Renal cortex interstitium (tissue), 11 donors: ENCODE results near the gene SRSF10. TPM values are rescaled to one million over a fixed set of nuclear protein-coding genes. Genes with fewer than 3 reads are reported as not detected.
"Not testable (repeated sequence)": the region's sequence is repeated elsewhere in the genome, so short reads cannot be mapped to it uniquely, and the experiment has no call there.

ENCODE experiments used
- DNase-seq, 11 donors: peaks; one replicate each; pipeline ENCODE4 v3.0.0-alpha.2; 2013; ENCODE audit warnings: low read depth in 9 of 11, low spot score in 4 of 11; ENCODE audit errors: extremely low read depth in 1 of 11
- polyA plus RNA-seq, 3 donors: library from polyadenylated mRNA; unstranded; fragments of 120-200 nt; gene quantifications; one replicate each; pipeline ENCODE4 v1.2.1, GENCODE V29; 2013; ENCODE audit not compliant: insufficient read length in 3 of 3

Gene SRSF10
- polyA plus RNA-seq, 3 donors, result 197 to 242 (median 223) TPM

DNA sequence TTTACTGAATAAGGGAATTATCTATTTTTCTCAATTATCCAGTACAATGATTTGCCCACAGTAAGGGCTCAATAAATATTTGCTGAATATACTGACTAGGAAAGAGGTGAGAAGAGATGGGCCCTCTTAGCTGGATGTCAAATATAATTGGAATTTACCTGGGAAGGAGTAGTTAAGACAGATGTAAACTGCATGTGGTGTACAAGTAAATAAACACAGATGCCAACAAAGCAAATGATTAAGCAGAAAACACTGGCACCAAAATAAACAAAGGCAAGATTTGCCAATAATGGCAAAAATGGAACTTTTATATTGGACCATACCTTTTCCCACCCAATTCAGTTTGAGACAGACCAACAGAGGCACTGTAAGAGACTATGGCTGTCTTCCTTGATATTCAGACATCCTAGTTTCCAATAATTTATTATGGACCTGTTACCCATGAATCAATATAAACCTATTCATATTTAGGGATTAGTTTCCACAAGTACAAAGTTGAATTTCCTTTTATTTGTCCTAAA lies 13.1 kb downstream of the SRSF10 start:
- DNase-seq, result no peak

- DNase-seq, result no peak
These were observed 15.1 kb downstream of the SRSF10 start for GRCh38 chr1:23964790-23965740.

- no peak for DNase-seq
These were observed 15.9 kb downstream of the SRSF10 start for GRCh38 chr1:23964235-23964668.

- DNase-seq, result no peak
These were observed 16.4 kb downstream of the SRSF10 start for GRCh38 chr1:23963617-23964234.

DNA sequence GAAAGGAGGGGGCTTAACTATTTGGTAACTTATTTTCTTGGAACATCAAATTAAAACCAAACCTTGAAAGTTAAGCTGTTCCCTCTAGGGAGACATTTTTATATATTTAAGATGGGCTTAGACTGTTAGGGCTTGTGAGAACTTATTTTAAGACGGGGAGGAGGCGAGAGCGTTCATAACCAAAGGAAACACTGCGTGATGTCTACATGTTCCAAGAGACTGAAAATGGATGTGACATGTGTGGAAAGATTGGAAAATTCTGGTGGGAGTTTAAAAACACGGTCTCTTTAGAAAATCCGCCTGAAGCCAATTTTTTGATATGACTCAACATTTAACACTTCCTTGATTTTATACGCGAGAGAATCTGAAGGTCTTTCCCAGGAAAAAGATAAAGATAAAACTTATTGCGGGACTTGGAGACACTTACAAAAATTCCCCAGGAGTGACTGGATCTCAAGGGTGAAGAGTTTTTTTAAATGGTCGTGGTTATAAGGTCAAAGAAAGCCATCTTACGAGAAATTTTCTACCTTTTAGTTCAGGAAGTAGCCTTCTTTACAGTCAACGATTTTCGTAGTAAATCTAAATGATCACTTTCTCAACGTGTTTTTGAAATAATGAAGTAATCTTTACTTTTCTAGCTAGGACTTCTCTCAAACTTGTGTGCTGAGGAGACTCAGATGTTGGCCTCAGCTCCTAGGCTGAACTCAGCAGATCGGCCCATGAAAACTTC lies 19.7 kb downstream of the SRSF10 start:
- no peak for DNase-seq

GRCh38 chr1:23959461-23960290 lies 20.5 kb downstream of the SRSF10 start, which contains the start of gene PNRC2:
TSS of gene PNRC2 (plus strand) at chr1:23959828. CDS start at chr1:23961458, 1,630 bp downstream.
- DNase-seq, result peak; percentile 89 to 97 (median 95)

- DNase-seq, result peak in 9 of 11 donors; percentile 70 to 90 (median 85)
These were observed 21.2 kb downstream of the SRSF10 start for GRCh38 chr1:23958810-23959460.

DNA sequence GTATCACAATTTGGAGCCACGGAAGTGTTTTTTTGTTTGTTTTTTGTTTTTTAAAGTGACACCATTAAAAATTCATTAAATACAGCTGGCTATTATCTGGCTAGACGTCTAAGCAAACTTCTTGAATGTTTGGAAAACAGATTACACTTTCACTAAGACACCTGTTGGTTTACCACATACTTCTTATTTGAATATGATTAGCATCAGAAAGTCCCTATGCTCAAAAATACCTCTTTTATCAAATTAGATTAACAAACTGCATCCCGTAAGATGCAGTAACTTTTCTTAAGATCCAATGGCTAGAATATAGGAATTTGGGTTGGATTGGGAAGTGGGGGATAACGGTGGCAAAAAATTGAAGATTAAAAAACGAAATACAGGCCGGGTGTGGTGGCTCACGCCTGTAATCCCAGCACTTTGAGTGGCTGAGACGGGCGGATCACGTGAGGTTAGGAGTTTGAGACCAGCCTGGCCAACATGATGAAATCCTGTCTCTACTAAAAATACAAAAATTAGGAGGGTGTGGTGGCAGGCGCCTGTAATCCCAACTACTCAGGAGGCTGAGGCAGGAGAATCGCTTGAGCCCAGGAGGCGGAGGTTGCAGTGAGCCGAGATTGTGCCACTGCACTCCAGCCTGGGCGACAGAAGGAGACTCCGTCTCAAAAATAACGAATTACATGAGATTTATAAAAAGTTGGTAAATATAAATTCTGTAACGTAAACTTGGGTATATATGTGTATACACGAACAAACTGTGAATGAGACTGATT lies 21.9 kb downstream of the SRSF10 start:
- DNase-seq, result not testable (repeated sequence)

- DNase-seq, result no peak
These were observed 23.0 kb downstream of the SRSF10 start for GRCh38 chr1:23957096-23957495.

DNA sequence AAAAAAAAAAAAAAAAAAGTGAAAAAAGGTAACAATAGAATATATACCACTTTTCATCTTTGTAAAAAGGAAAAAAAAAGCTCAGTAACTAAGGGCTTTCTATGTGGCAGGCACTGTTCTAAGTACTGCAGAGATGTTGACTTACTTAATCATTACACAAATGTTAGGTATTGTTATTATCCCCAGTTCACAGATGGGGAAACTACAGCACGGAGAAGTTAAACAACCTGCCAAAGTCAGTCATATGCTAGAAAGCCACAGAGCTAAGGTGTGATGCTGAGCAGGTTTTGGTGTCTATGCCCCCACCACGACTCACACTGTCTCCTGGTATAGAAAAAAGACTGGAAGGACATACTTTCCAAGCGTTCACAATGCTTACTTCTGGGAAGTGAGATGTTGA lies 27.1 kb downstream of the SRSF10 start:
- no peak for DNase-seq

- no peak for DNase-seq
These were observed 32.8 kb downstream of the SRSF10 start for GRCh38 chr1:23947366-23947765.

DNA sequence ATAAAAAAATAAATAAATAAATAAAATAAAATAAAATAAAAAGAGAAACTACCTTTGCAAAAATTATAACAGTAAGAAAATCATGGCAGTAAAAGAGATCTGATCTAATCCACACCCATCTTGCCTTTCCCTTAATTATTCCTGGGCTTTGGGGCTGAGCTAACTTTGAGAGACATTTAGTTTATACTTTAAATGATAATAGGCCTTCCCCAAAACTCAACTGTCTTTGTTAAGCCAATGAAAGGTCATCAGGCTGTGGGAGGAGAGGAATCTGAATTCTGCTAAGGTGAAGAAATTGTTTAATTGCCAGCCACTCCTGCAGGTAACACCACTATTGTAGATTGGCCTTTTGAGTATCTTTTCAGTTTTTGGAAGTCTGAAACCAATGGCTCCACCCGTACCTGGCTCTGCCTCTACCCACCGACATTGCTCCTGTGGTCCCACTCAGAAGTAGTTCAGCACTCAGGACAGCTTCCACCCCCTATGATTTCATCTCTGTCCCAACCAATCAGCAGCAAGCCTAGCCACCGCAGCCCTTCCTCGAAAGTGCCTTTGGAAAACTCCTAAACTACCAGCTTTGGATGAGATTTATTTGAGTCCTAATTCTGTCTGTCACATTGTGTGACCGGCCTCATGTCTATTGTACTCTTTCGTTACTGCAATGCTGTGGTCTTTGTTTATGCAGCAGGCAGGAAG lies 43.5 kb downstream of the SRSF10 start:
- no peak for DNase-seq

DNA sequence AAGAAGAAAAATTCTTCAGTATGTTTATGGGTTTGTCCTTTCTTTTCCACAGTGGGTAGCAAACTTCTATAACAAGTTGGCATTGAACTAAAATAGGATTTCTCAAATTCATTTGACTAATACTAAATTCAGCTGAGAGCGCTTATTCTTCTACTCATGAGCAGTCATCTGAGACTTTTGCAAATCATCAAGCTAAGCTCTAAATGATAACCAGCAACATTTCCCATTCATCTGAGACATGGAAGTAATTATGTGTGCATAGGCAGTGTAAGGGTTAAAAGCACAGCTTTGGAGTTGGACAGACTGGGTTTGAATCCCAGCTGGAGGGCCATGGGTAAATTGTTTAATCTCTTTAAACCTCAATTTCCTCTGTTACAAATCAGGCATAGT lies 48.6 kb downstream of the SRSF10 start:
- no peak for DNase-seq

DNA sequence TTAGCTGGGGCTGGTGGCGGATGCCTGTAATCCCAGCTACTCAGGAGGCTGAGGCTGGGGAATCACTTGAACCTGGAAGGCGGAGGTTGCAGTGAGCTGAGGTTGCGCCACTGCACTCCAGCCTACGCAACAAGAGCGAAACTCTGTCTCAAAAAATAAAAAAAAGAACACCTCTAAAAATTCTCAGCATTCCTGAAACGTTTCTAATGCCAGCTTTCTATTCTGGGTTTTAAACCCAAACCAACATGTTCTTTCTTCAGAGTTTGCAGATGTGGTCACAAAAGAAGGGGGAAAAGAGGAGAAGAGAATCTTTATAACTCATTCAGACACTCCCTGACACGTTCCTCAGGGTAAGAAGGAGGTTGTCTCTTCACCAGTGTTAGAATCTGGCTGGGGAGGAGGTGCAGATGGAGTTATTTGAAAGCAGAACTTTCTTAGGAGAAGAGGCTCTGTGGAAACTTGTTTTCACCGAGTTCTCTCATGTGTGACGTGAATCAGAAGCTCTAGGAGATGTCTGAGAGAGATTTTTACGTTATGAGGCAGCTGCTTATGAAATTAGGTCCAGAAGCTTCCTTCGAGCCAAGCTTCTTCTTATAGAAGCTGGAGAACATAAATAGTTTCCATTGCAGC lies 49.2 kb downstream of the SRSF10 start:
- no peak for DNase-seq

DNA sequence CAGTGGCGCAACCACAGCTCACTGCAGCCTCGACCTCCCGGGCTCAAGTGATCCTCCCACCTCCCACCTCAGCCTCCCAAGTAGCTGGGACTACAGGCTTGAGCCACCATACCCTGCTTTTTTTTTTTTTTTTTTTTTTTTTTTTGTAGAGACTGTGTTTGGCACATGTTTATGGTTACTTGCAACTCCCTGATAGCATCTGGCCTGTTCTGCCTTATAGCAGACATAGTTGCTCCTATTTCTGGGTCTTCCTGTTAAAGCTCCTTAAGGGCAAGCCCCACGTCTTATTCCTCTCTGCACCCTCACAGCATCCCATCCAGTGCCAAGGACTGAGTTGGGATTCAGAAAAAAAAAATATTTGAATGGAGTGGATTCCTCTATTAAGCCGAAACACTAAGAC lies 49.9 kb downstream of the SRSF10 start:
- DNase-seq, result no peak

DNA sequence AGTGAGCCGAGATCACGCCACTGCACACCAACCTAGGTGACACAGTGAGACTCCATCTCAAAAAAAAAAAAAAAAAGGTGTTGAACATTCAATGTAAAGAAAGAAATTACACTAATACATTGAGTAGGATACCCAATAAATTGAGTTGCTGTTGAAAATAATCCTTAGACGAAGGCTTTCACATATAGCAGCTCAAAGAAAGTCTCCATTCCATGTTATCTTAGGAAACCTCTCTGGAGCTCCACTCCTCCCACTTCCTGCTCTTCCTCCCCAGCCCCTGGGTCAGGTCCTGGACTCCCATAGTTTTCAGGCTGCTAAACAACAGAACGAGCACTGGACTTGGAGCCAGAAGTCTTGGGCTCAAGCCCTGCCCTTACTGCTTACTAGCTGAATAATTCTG lies 51.3 kb downstream of the SRSF10 start:
- DNase-seq, result no peak
